ENCODE data around the gene RENBP.

GRCh38 chrX:153948847-153949805 lies 4.7 kb upstream of the RENBP start:
- TF ChIP-seq POLR2A (IDR thresholded peaks at IDR 0.05) (no peak), CTCF (IDR thresholded peaks at IDR 0.05) (no peak)
